GM23248 (cell line): ENCODE measurements around the gene NR5A2.

ENCODE experiments used
- EZH2 ChIP-seq: fragments of 200-600 bp; sonication (generic); IDR thresholded peaks from 2 replicates; pipeline ENCODE4 v1.6.1; 2018; ENCODE audit warnings: antibody characterized with exemption, mild to moderate bottlenecking; ENCODE audit not compliant: insufficient read depth, poor library complexity, severe bottlenecking
- EZH2phosphoT487 ChIP-seq: fragments of 200-600 bp; sonication (generic); IDR thresholded peaks from 2 replicates; pipeline ENCODE4 v1.6.1; 2018; ENCODE audit warnings: antibody characterized with exemption, moderate library complexity, mild to moderate bottlenecking, low read depth; ENCODE audit not compliant: insufficient read depth

DNA sequence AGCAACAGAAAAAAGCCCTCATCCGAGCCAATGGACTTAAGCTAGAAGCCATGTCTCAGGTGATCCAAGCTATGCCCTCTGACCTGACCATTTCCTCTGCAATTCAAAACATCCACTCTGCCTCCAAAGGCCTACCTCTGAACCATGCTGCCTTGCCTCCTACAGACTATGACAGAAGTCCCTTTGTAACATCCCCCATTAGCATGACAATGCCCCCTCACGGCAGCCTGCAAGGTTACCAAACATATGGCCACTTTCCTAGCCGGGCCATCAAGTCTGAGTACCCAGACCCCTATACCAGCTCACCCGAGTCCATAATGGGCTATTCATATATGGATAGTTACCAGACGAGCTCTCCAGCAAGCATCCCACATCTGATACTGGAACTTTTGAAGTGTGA is 20.7 kb downstream of the NR5A2 start:
- TF ChIP-seq EZH2: no peak
- no peak for TF ChIP-seq EZH2phosphoT487
